ENCODE data around the gene ZNF69. TPM values are rescaled to one million over a fixed set of nuclear protein-coding genes. Genes with fewer than 3 reads are reported as not detected.
"Not testable (repeated sequence)": the region's sequence is repeated elsewhere in the genome, so short reads cannot be mapped to it uniquely, and the experiment has no call there.

The ZNF69 gene
- total RNA-seq, 6 experiments from 2014 or later, result 3.1 to 8.8 (median 4.0) TPM

DNA sequence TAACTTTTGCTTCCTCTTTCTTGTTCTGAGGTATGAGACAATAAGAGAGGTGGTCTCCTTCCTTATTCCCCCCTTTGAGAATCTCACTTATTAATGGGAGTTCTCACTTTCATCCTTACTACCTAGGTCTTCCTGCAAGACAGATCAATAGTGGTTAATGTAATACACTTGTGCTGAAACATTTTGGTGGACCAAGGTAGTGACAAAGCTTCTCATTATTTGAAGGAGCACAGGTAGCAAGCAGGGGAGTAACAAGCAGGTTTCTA is 55.2 kb downstream of the ZNF69 start:
- Mint-ChIP-seq H3K27ac (no peak overlapping the region), H3K4me1 (ENCODE audit: low read depth) (no peaks in the 10 kb centered on the region), H3K9me3 (peaks cover 91% of the 10 kb centered on the region), H3K36me3 (ENCODE audit: low read depth) (peaks cover 89% of the 10 kb centered on the region), H3K27me3 (ENCODE audit: insufficient read depth) (no peaks in the 10 kb centered on the region; the same call in 1 of the 2 replicates), H3K4me3 (no peak overlapping the region)
- DNase-seq, result no peak
- TF ChIP-seq, protein P1, sequence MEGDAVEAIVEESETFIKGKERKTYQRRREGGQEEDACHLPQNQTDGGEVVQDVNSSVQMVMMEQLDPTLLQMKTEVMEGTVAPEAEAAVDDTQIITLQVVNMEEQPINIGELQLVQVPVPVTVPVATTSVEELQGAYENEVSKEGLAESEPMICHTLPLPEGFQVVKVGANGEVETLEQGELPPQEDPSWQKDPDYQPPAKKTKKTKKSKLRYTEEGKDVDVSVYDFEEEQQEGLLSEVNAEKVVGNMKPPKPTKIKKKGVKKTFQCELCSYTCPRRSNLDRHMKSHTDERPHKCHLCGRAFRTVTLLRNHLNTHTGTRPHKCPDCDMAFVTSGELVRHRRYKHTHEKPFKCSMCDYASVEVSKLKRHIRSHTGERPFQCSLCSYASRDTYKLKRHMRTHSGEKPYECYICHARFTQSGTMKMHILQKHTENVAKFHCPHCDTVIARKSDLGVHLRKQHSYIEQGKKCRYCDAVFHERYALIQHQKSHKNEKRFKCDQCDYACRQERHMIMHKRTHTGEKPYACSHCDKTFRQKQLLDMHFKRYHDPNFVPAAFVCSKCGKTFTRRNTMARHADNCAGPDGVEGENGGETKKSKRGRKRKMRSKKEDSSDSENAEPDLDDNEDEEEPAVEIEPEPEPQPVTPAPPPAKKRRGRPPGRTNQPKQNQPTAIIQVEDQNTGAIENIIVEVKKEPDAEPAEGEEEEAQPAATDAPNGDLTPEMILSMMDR (IDR thresholded peaks at IDR 0.05), result no peak

DNA sequence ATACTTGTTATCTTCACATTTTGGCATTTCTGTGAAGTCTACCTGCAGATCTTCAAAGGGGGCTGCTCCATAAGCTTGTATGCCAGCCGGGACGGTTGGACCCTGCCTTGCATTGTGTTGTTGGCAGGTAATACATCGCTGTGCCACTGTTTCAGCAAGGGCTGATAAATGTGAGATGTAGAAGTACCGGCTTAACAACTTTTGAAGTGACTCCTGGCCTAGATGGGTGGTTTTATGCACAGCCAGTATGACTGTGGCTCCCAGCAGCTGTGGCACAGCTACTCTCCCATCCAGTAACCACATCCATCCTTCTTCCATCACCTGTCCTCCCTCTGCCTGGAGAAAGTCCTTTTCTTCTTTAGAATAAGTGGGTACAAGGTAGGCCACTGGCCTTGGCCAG is 57.1 kb downstream of the ZNF69 start:
- Mint-ChIP-seq H3K27ac (no peak overlapping the region), H3K27me3 (ENCODE audit: insufficient read depth) (no peaks in the 10 kb centered on the region; the same call in 1 of the 2 replicates), H3K9me3 (peaks cover 96% of the 10 kb centered on the region), H3K4me3 (no peak overlapping the region), H3K36me3 (ENCODE audit: low read depth) (peaks cover 96% of the 10 kb centered on the region), H3K4me1 (ENCODE audit: low read depth) (no peaks in the 10 kb centered on the region)
- DNase-seq, result no peak
- TF ChIP-seq, protein P1 (IDR thresholded peaks at IDR 0.05), result no peak

DNA sequence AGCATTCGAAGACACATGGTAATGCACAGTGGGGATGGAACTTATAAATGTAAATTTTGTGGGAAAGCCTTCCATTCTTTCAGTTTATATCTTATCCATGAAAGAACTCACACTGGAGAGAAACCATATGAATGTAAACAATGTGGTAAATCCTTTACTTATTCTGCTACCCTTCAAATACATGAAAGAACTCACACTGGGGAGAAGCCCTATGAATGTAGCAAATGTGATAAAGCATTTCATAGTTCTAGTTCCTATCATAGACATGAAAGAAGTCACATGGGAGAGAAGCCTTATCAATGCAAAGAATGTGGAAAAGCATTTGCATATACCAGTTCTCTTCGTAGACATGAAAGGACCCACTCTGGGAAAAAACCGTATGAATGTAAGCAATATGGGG is 61.1 kb downstream of the ZNF69 start:
- TF ChIP-seq, protein P1 (IDR thresholded peaks at IDR 0.05), result no peak
- no peaks in the 10 kb centered on the region for H3K4me1 Mint-ChIP-seq (ENCODE audit: low read depth)
- DNase-seq, result no peak
- no peak overlapping the region for H3K27ac Mint-ChIP-seq
- H3K36me3 Mint-ChIP-seq (ENCODE audit: low read depth), result peaks cover 94% of the 10 kb centered on the region
- no peaks in the 10 kb centered on the region; the same call in 1 of the 2 replicates for H3K27me3 Mint-ChIP-seq (ENCODE audit: insufficient read depth)
- H3K4me3 Mint-ChIP-seq, result no peak overlapping the region
- H3K9me3 Mint-ChIP-seq, result peaks cover 99% of the 10 kb centered on the region

DNA sequence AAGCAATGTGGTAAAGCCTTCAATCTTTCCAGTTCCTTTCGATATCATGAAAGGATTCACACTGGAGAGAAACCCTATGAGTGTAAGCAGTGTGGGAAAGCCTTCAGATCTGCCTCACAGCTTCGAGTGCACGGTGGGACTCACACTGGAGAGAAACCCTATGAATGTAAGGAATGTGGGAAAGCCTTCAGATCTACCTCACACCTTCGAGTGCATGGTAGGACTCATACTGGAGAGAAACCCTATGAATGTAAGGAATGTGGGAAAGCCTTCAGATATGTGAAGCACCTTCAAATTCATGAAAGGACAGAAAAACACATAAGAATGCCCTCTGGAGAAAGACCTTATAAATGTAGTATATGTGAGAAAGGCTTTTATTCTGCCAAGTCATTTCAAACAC is 61.6 kb downstream of the ZNF69 start:
- no peak for DNase-seq
- Mint-ChIP-seq H3K4me1 (ENCODE audit: low read depth) (no peaks in the 10 kb centered on the region), H3K27me3 (ENCODE audit: insufficient read depth) (no peaks in the 10 kb centered on the region; the same call in 1 of the 2 replicates), H3K9me3 (peaks cover 98% of the 10 kb centered on the region), H3K4me3 (no peak overlapping the region), H3K36me3 (ENCODE audit: low read depth) (peaks cover 93% of the 10 kb centered on the region), H3K27ac (no peak overlapping the region)
- TF ChIP-seq, protein P1 (IDR thresholded peaks at IDR 0.05), result no peak

DNA sequence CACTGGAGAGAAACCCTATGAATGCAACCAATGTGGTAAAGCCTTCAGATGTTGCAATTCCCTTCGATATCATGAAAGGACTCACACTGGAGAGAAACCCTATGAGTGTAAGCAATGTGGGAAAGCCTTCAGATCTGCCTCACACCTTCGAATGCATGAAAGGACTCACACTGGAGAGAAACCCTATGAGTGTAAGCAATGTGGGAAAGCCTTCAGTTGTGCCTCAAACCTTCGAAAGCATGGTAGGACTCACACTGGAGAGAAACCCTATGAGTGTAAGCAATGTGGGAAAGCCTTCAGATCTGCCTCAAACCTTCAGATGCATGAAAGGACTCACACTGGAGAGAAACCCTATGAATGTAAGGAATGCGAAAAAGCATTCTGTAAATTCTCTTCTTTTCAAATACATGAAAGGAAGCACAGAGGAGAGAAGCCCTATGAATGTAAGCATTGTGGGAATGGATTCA is 62.1 kb downstream of the ZNF69 start:
- not testable (repeated sequence) for H3K27ac Mint-ChIP-seq; H3K27me3 Mint-ChIP-seq (ENCODE audit: insufficient read depth); H3K4me3 Mint-ChIP-seq; DNase-seq; H3K4me1 Mint-ChIP-seq (ENCODE audit: low read depth)
- peaks cover 98% of the 10 kb centered on the region for H3K9me3 Mint-ChIP-seq
- H3K36me3 Mint-ChIP-seq (ENCODE audit: low read depth), result peaks cover 89% of the 10 kb centered on the region

DNA sequence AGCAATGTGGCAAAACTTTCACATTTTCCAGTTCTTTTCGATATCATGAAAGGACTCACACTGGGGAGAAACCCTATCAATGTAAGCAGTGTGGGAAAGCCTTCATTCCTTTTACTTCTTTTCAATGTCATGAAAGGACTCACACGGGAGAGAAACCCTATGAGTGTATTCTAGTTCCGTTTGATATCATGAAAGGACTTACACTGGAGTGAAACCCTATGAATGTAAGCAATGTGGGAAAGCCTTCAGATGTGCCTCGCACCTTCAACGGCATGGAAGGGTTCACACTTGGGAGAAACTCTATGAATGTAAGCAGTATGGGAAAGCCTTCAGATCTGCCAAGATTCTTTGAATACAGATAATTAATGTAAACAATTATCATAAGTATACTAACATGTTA is 62.7 kb downstream of the ZNF69 start:
- peaks cover 95% of the 10 kb centered on the region for H3K9me3 Mint-ChIP-seq
- TF ChIP-seq, protein P1 (IDR thresholded peaks at IDR 0.05), result no peak
- no peaks in the 10 kb centered on the region for H3K4me1 Mint-ChIP-seq (ENCODE audit: low read depth)
- no peaks in the 10 kb centered on the region; the same call in none of the 2 replicates for H3K27me3 Mint-ChIP-seq (ENCODE audit: insufficient read depth)
- H3K4me3 Mint-ChIP-seq, result no peak overlapping the region
- H3K27ac Mint-ChIP-seq, result no peak overlapping the region
- peaks cover 87% of the 10 kb centered on the region for H3K36me3 Mint-ChIP-seq (ENCODE audit: low read depth)
- DNase-seq, result no peak

Other genes with a start within 250 kb of the ZNF69 start
- 1 to 10 TPM; 3.4 to 4.7 (median 4.1) TPM for gene ZNF823, start 148.8 kb upstream of the ZNF69 start, total RNA-seq (2021; fragmentation: NEBNext Ultra II Directional; extraction: Animal tissue kit (Norgen Biotek cat#: 25700))
- 1 to 10 TPM; 4.0 to 5.4 (median 4.7) TPM for gene ZNF441, start 120.8 kb upstream of the ZNF69 start, total RNA-seq (2021; fragmentation: NEBNext Ultra II Directional; extraction: Animal tissue kit (Norgen Biotek cat#: 25700))
- 1 to 10 TPM; 1.3 to 2.4 (median 1.5) TPM for gene ZNF491, start 89.3 kb upstream of the ZNF69 start, total RNA-seq (2021; fragmentation: NEBNext Ultra II Directional; extraction: Animal tissue kit (Norgen Biotek cat#: 25700))
- gene ZNF440, start 73.5 kb upstream of the ZNF69 start, total RNA-seq (2021; fragmentation: NEBNext Ultra II Directional; extraction: Animal tissue kit (Norgen Biotek cat#: 25700)), result 1 to 10 TPM; 4.9 to 7.7 (median 6.6) TPM
- gene ZNF439, start 39.1 kb upstream of the ZNF69 start, total RNA-seq (2021; fragmentation: NEBNext Ultra II Directional; extraction: Animal tissue kit (Norgen Biotek cat#: 25700)), result 1 to 10 TPM in 3 of 6 experiments, under 1 TPM in 3; 0.71 to 1.7 (median 0.92) TPM
- 1 to 10 TPM; 4.6 to 6.0 (median 5.2) TPM for gene ZNF700, start 37.3 kb downstream of the ZNF69 start, total RNA-seq (2021; fragmentation: NEBNext Ultra II Directional; extraction: Animal tissue kit (Norgen Biotek cat#: 25700))
- 1 to 10 TPM in 4 of 6 experiments, under 1 TPM in 2; 0.85 to 1.7 (median 1.1) TPM for gene ZNF763, start 77.3 kb downstream of the ZNF69 start, total RNA-seq (2021; fragmentation: NEBNext Ultra II Directional; extraction: Animal tissue kit (Norgen Biotek cat#: 25700))
- 1 to 10 TPM; 3.2 to 4.1 (median 3.8) TPM for gene ZNF433, start 147.9 kb downstream of the ZNF69 start, total RNA-seq (2021; fragmentation: NEBNext Ultra II Directional; extraction: Animal tissue kit (Norgen Biotek cat#: 25700))
- under 1 TPM in 3 of 6 experiments, not detected in 3; 0.11 to 0.17 (median 0.17) TPM for gene ZNF878, start 165.2 kb downstream of the ZNF69 start, total RNA-seq (2021; fragmentation: NEBNext Ultra II Directional; extraction: Animal tissue kit (Norgen Biotek cat#: 25700))
- 1 to 10 TPM; 1.1 to 4.1 (median 1.3) TPM for gene ZNF844, start 176.9 kb downstream of the ZNF69 start, total RNA-seq (2021; fragmentation: NEBNext Ultra II Directional; extraction: Animal tissue kit (Norgen Biotek cat#: 25700))